ENCODE measurements around the gene THEMIS2. TPM values are rescaled to one million over a fixed set of nuclear protein-coding genes. Genes with fewer than 3 reads are reported as not detected.

Gene THEMIS2
- total and polyA plus RNA-seq, 2 of the 8 experiments (the other 6 are each of a cell fraction or from before 2014, with no cell fraction given) = 12.4 to 28.0 TPM

- TF ChIP-seq, protein P1, sequence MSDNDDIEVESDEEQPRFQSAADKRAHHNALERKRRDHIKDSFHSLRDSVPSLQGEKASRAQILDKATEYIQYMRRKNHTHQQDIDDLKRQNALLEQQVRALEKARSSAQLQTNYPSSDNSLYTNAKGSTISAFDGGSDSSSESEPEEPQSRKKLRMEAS (IDR thresholded peaks at IDR 0.05) = no peak
Observed at GRCh38 chr1:27835046-27835445, 37.3 kb upstream of the THEMIS2 start (continued).
